Prostate gland (tissue), 2 donors: ENCODE results near the gene RABGAP1L. TPM values are rescaled to one million over a fixed set of nuclear protein-coding genes. Genes with fewer than 3 reads are reported as not detected.
"Not testable (repeated sequence)": the region's sequence is repeated elsewhere in the genome, so short reads cannot be mapped to it uniquely, and the experiment has no call there.

Experiments used
- DNase-seq: peaks from one replicate; pipeline ENCODE4 v3.0.0-alpha.2; 2019; ENCODE audit warnings: low spot score
- H3K27ac ChIP-seq, 2 donors: fragments of 200-600 bp; sonication (generic); 2 replicates each; pipeline ENCODE4 v1.5.1; 2017 to 2019
- H3K27me3 ChIP-seq: fragments of 200-600 bp; sonication (generic); replicated peaks from 2 replicates; pipeline ENCODE4 v1.5.1; 2019; ENCODE audit not compliant: insufficient read depth
- H3K36me3 ChIP-seq, 2 donors: fragments of 200-600 bp; sonication (generic); 1 replicate in 1 of 2; 2 replicates in 1 of 2; pipeline versions ENCODE4 v1.5.1 to v1.8.1; 2017 to 2019
- H3K4me1 ChIP-seq: fragments of 200-600 bp; sonication (generic); replicated peaks from 2 replicates; pipeline ENCODE4 v1.5.1; 2019
- H3K4me3 ChIP-seq, 2 donors: fragments of 200-600 bp; sonication (generic); 2 replicates each; pipeline ENCODE4 v1.5.1; 2017 to 2019
- H3K9me3 ChIP-seq: fragments of 200-600 bp; sonication (generic); 2 replicates; pipeline ENCODE4 v1.5.1; 2017
- POLR2A ChIP-seq: fragments of 450-650 bp; IDR thresholded peaks from one replicate; pipeline ENCODE4 v1.6.1; 2016; ENCODE audit warnings: antibody characterized with exemption, mild to moderate bottlenecking
- POLR2AphosphoS5 ChIP-seq: sonication (generic); formaldehyde crosslinking; IDR thresholded peaks from one replicate; pipeline ENCODE4 v1.6.1; 2017; ENCODE audit warnings: antibody characterized with exemption
- WGBS: methylation state at CpG from one replicate; pipeline ENCODE4 v1.1.5; 2018; 5-methylcytosine and 5-hydroxymethylcytosine counted together
- intact Hi-C: fragments of 100-400 bp; cut with DNase I; formaldehyde crosslinking; loops from one replicate; pipeline ENCODE4 v1.14.2; 2022
- total RNA-seq, 2 donors: library from RNA; depleted of rRNA; stranded (reverse); fragments of >200 nt; gene quantifications; one replicate each; pipeline ENCODE4 v1.1.0, GENCODE V29; 2016
- TF ChIP-seq, protein P1 (sequence below), 4 experiments: fragments of 200-600 bp in 2 of 4; fragments of 450-650 bp in 2 of 4; sonication (generic) in 2 of 4; IDR thresholded peaks; 1 replicate in 3 of 4; 2 replicates in 1 of 4; pipeline ENCODE4 v1.5.1; 2016 to 2019; ENCODE audit warnings: antibody characterized with exemption in 4 of 4, mild to moderate bottlenecking in 2 of 4, moderate library complexity in 2 of 4

Gene RABGAP1L
- total RNA-seq, 2 donors from 2014 or later = 32.3 to 41.5 TPM

DNA sequence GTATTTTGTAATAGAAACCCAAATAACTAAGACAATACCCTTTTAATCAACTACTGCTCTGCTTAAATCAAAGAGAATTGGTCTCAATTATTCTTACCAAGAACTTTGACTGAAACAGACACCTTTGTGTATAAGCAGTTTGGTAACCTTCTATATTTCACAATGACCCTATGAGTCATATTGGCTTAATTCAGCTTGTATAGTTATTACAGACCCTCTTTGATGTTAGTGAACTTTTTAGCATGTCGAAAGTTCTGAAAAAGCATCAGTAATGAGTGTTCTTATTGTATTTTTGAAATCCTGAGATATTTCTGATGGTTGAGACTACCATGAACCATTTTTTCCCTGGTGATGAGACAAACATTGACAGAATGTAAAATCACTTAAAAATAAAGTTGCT lies 43.3 kb upstream of the RABGAP1L start:
- Histone ChIP-seq H3K9me3 (no peaks in the 10 kb centered on the region), H3K4me1 (no peaks in the 10 kb centered on the region), H3K4me3 (no peak overlapping the region), H3K27me3 (no peaks in the 10 kb centered on the region), H3K27ac (no peak overlapping the region), H3K36me3 (no peaks in the 10 kb centered on the region)
- TF ChIP-seq POLR2A (no peak), POLR2AphosphoS5 (no peak)
- TF ChIP-seq, protein P1, sequence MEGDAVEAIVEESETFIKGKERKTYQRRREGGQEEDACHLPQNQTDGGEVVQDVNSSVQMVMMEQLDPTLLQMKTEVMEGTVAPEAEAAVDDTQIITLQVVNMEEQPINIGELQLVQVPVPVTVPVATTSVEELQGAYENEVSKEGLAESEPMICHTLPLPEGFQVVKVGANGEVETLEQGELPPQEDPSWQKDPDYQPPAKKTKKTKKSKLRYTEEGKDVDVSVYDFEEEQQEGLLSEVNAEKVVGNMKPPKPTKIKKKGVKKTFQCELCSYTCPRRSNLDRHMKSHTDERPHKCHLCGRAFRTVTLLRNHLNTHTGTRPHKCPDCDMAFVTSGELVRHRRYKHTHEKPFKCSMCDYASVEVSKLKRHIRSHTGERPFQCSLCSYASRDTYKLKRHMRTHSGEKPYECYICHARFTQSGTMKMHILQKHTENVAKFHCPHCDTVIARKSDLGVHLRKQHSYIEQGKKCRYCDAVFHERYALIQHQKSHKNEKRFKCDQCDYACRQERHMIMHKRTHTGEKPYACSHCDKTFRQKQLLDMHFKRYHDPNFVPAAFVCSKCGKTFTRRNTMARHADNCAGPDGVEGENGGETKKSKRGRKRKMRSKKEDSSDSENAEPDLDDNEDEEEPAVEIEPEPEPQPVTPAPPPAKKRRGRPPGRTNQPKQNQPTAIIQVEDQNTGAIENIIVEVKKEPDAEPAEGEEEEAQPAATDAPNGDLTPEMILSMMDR (IDR thresholded peaks at IDR 0.05) = no peak
- intact Hi-C loops = no loop called here
- DNase-seq = no peak
- 82% methylated on average over 1 of the region's 1 CpG for WGBS

DNA sequence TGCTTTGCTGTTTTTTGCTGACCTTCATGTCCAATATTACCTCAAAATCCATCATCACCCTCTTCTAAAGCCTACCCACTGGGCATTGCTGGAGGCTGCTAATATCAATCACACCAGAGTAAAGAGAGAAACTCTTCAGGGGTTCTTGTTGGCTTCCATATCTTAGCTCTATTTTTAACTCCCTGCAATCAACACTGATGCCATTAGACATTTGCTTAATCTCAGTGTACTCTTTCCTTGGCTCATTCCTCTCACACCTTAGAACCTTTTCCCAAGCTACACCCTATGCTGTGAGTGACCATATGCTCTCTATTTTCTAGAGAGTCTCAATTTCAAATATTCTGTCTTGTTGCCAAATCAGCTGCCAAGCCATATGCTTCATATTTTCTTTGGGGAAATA lies 40.6 kb upstream of the RABGAP1L start:
- Histone ChIP-seq H3K36me3 (no peaks in the 10 kb centered on the region), H3K4me1 (no peaks in the 10 kb centered on the region), H3K4me3 (no peak overlapping the region), H3K27me3 (no peaks in the 10 kb centered on the region), H3K9me3 (no peaks in the 10 kb centered on the region), H3K27ac (no peak overlapping the region)
- TF ChIP-seq POLR2AphosphoS5 (no peak), POLR2A (no peak)
- TF ChIP-seq, protein P1 (IDR thresholded peaks at IDR 0.05) = no peak
- intact Hi-C loops = no loop called here
- DNase-seq = no peak

DNA sequence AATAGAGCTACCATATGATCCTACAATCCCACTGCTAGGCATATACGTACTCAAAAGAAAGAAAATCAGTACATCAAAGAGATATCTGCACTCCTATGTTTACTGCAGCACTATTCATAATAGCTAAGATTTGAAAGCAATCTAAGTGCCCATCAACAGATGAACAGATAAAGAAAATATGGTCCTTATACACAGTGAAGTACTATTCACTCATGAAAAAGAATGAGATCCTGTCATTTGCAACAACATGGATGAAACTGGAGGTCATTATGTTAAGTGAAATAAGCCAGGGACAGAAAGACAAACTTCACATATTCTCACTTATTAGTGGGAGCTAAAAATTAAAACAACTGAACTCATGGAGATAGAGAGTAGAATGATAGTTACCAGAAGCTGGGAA lies 37.0 kb upstream of the RABGAP1L start:
- DNase-seq, H3K36me3 ChIP-seq, intact Hi-C loops, H3K4me3 ChIP-seq, H3K27me3 ChIP-seq, H3K9me3 ChIP-seq, H3K4me1 ChIP-seq, H3K27ac ChIP-seq: not testable (repeated sequence)
- 88% methylated on average over 1 of the region's 1 CpG for WGBS

DNA sequence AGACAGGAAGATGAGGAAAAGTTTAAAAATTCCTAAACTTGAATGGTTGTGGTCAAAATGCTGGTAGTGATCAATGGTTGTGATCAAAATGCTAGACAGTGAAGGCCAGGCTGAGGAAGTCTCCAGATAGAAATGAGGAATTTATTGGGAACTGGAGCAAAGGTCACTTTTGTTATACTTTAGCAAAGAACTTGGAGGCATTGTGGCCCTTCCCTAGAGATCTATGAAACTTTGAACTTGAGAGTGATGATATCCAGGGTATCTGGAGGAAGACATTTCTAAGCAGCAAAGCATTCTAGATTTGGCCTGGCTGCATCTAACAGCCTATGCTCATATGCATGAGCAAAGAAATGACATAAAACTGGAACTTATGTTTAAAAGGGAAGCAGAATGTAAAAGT lies 35.5 kb upstream of the RABGAP1L start:
- Histone ChIP-seq H3K27ac (no peak overlapping the region), H3K9me3 (no peaks in the 10 kb centered on the region), H3K36me3 (no peaks in the 10 kb centered on the region), H3K27me3 (no peaks in the 10 kb centered on the region), H3K4me1 (no peaks in the 10 kb centered on the region), H3K4me3 (no peak overlapping the region)
- intact Hi-C loops = no loop called here
- DNase-seq = no peak
- TF ChIP-seq, protein P1 (IDR thresholded peaks at IDR 0.05) = no peak
- no peak for TF ChIP-seq POLR2A
- no peak for TF ChIP-seq POLR2AphosphoS5

DNA sequence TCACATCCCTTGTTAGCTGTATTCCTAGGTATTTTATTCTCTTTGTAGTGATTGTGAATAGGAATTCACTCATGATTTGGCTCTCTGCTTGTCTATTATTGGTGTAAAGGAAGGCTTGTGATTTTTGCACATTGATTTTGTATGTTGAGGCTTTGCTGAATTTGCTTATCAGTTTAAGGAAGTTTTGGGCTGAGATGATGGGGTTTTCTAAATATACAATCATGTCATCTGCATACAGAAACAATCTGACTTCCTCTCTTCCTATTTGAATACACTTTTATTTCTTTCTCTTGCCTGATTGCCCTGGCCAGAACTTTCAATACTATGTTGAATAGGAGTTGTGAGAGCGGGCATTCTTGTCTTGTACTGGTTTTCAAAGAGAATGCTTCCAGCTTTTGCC lies 32.1 kb upstream of the RABGAP1L start:
- intact Hi-C loops, H3K27ac ChIP-seq, H3K4me3 ChIP-seq, H3K9me3 ChIP-seq, H3K27me3 ChIP-seq, H3K36me3 ChIP-seq, DNase-seq, H3K4me1 ChIP-seq: not testable (repeated sequence)
- 91% methylated on average over 1 of the region's 1 CpG for WGBS

DNA sequence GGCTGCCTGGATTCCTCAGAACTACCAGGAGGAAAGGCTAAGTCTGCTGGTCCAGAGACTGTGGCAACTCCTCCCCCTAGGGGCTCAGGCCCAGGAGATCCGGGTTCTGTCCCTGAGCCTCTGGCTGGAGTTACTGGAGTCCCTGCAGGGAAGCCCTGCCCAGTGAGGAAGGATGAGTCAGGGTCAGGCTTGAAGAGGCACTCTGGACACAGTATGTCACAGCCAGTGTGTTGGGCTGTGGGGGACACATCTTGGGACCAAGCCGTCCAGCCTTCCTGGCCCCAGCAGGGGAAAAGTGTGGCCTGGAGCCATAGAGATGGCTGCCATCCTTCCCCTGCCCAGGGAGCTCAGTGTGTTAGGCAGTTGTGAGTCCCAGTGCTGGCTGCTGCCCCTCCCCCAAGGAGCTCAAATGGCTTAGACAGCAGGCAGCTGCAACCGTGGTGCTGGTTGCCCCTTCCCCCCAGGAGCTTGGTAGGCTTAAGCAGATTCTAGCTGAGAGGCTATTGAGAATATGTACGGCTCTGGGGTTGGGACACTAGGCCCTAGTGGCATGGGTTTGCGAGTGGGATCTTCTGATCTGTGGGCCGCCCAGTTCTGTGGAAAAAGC lies 28.2 kb upstream of the RABGAP1L start:
- 75% methylated on average over 6 of the region's 6 CpGs for WGBS
- H3K36me3 ChIP-seq = no peaks in the 10 kb centered on the region
- TF ChIP-seq, protein P1 (IDR thresholded peaks at IDR 0.05) = no peak
- TF ChIP-seq POLR2A (no peak), POLR2AphosphoS5 (no peak)

More for the DNA sequence above, 28.2 kb upstream of the RABGAP1L start:
- Histone ChIP-seq H3K27ac (no peak overlapping the region), H3K27me3 (no peaks in the 10 kb centered on the region), H3K4me1 (no peaks in the 10 kb centered on the region), H3K9me3 (no peaks in the 10 kb centered on the region), H3K4me3 (no peak overlapping the region)
- DNase-seq = no peak
- intact Hi-C loops = no loop called here
